Activated T-cell treated with anti-CD3 and anti-CD28 coated beads, Interleukin-2, amount 50 U/mL, for 24 hours (primary cell): ENCODE data around the gene ATF2.
A peak's percentile ranks its signal among the peaks of the same experiment; 100 is the strongest.
"Not testable (repeated sequence)": the region's sequence is repeated elsewhere in the genome, so short reads cannot be mapped to it uniquely, and the experiment has no call there.

Source experiments
- DNase-seq: peaks from one replicate; pipeline ENCODE4 v3.0.0-alpha.2; 2020
- H3K27ac Mint-ChIP-seq: 2 replicates; pipeline ENCODE4 v1.8.0; 2020; ENCODE audit warnings: mild to moderate bottlenecking, mixed read lengths
- H3K27me3 Mint-ChIP-seq: 2 replicates; pipeline ENCODE4 v1.8.0; 2020; ENCODE audit warnings: mixed read lengths
- H3K36me3 Mint-ChIP-seq: 2 replicates; pipeline ENCODE4 v1.8.0; 2020; ENCODE audit warnings: low read depth, mixed read lengths
- H3K4me1 Mint-ChIP-seq: 2 replicates; pipeline ENCODE4 v1.8.0; 2020; ENCODE audit warnings: low read depth, mixed read lengths
- H3K4me3 Mint-ChIP-seq: 2 replicates; pipeline ENCODE4 v1.8.0; 2020; ENCODE audit warnings: mild to moderate bottlenecking, moderate library complexity, mixed read lengths
- H3K9me3 Mint-ChIP-seq: 2 replicates; pipeline ENCODE4 v1.8.0; 2020; ENCODE audit warnings: mixed read lengths

ATF2 gene

DNA sequence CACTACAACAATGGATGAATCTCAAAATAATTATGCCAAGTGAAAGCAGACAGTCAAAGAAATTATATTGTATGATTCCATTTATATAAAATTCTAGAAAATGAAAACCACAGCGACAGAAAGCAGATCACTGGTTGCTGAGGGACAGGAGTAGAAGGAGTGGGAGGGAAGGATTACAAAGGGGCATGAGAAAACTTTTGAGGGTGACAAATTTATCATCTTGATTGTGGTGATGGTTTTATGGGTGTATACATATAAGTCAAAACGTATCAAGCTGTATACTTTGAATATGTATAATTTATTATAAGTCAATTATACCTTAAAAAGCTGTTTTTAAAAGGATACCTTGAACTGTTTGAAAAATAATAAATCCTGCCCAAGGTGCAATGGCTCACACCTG lies 27.7 kb downstream of the ATF2 start:
- no peak for DNase-seq
- H3K4me3 Mint-ChIP-seq, result no peak overlapping the region
- H3K9me3 Mint-ChIP-seq, result no peaks in the 10 kb centered on the region
- H3K27me3 Mint-ChIP-seq, result no peaks in the 10 kb centered on the region
- H3K27ac Mint-ChIP-seq, result no peak overlapping the region
- H3K36me3 Mint-ChIP-seq, result peaks cover 66% of the 10 kb centered on the region
- peaks cover 46% of the 10 kb centered on the region for H3K4me1 Mint-ChIP-seq

DNA sequence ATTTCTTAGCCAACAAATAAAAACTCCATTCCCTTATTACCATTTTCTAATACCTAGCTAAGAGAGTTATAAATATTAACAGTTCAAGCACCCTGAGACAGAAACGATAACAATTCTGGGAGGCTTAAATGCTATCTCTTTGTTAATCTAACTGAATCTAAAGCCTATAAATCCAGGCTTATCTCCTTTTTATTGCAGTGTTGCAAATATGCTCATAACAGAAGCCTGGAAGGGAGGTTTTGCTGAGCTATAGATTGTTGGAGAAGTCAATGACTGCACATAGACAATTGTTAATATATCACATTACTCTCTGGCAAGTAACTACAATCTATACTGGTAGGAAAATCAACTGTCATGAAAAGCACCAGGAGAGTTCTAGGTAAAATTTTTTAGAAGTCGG lies 30.2 kb downstream of the ATF2 start:
- peaks cover 68% of the 10 kb centered on the region for H3K36me3 Mint-ChIP-seq
- peaks cover 45% of the 10 kb centered on the region for H3K4me1 Mint-ChIP-seq
- H3K27me3 Mint-ChIP-seq, result no peaks in the 10 kb centered on the region
- H3K27ac Mint-ChIP-seq, result no peak overlapping the region
- H3K4me3 Mint-ChIP-seq, result no peak overlapping the region
- DNase-seq, result no peak
- no peaks in the 10 kb centered on the region for H3K9me3 Mint-ChIP-seq

DNA sequence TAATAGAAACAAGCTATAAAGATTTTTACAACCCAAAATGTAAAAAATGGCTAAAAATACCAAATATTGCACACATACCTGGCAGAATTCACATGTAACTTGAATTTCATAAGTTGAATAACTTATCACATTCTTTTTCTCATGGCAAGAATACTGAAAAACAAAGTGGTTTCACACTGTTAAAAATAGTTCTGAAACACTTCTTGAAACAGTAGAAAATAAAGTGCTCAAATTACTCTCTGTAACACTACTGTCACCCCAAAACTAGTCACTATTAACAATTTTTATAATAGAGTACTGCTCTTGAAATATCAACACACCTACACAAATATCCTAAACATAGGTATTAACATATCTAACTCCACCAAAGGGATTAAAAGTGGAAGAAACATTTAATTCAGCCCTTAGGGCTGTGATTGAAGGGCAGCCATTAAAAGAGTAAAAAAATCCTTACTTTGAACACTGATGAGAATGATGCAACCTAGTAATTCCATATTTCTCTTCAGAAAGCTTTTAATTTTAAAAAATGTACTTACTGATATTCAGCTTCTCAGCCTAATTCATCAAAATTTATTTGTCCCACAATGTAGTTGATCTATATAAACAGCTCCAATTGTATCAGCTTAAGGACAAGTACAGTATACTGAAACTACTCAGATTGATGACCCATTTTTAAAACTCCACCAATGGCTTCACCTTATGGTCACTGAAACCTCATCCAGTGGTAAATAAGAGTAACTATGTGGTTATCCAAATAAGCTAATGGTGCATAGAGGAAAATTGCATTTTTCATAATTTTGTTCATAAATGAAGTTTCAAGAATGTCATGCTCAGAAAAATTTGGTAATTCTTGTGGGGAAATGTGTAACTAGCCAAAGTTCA lies 31.4 kb downstream of the ATF2 start:
- peaks cover 68% of the 10 kb centered on the region for H3K36me3 Mint-ChIP-seq
- H3K9me3 Mint-ChIP-seq, result no peaks in the 10 kb centered on the region
- H3K27me3 Mint-ChIP-seq, result no peaks in the 10 kb centered on the region
- peak overlapping the region; percentile 33 for H3K27ac Mint-ChIP-seq
- H3K4me1 Mint-ChIP-seq, result peaks cover 42% of the 10 kb centered on the region
- no peak for DNase-seq
- no peak overlapping the region for H3K4me3 Mint-ChIP-seq

DNA sequence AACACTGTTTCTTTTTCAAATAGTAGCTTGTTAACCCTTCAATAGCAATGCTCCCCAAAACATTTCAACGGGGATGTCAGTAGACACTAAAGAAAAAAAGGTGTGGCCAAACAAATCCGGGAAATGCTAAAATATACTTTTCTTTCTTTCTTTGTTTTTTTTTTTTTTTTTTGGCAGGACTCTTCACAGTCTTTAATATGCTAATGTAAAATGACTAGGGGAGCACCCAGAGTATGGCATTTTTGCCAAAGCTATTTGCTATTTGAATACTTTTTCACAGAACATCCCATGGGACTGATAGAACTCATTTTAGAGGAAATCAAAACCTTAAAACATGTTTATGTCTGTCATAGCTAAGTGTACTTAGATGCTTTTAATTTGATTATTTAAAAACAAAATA lies 32.1 kb downstream of the ATF2 start:
- no peak overlapping the region for H3K4me3 Mint-ChIP-seq
- no peaks in the 10 kb centered on the region for H3K9me3 Mint-ChIP-seq
- DNase-seq, result no peak
- H3K4me1 Mint-ChIP-seq, result peaks cover 44% of the 10 kb centered on the region
- no peak overlapping the region for H3K27ac Mint-ChIP-seq
- no peaks in the 10 kb centered on the region for H3K27me3 Mint-ChIP-seq
- H3K36me3 Mint-ChIP-seq, result peaks cover 70% of the 10 kb centered on the region

DNA sequence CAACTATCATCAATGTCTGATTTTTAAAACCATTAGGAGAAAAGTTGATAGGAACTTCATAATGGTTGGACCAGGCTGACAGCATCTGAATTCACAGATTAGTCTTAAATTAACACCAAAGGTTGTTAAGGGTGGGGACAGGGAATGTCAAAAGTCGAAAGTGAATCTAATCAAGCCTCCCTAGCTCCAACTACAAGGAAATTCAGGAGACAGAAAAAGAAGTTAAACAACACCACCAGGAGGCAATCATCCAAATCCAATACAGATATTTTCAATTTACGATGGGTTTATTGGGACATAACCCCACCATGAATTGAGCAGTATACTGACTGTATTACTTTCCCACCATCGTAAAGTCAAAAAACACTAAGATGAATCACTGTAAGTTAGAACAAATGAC lies 32.8 kb downstream of the ATF2 start:
- Mint-ChIP-seq H3K27me3 (no peaks in the 10 kb centered on the region), H3K9me3 (no peaks in the 10 kb centered on the region), H3K36me3 (peaks cover 73% of the 10 kb centered on the region), H3K4me3 (no peak overlapping the region), H3K27ac (no peak overlapping the region), H3K4me1 (peaks cover 41% of the 10 kb centered on the region)
- DNase-seq, result no peak

DNA sequence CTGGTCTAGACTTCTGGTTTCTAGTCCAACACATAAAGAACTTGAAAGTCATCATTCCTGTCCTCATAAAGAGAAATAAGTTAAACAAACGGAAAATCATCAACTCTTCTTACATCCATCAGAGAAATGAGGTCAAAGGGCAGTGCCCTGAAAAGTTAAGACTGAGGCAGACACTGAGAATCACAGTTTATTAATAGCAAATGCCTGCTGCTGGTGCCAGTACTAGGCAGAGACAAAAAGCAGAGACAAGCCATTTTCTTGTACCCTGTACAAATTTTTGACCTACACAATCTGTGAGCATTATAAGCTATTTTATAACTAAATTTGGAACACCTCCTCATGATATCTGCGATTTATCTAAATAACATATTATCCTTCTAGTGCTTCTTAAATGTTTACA lies 36.8 kb downstream of the ATF2 start:
- no peaks in the 10 kb centered on the region for H3K27me3 Mint-ChIP-seq
- peaks cover 81% of the 10 kb centered on the region for H3K36me3 Mint-ChIP-seq
- H3K4me3 Mint-ChIP-seq, result no peak overlapping the region
- H3K4me1 Mint-ChIP-seq, result peaks cover 21% of the 10 kb centered on the region
- DNase-seq, result no peak
- H3K9me3 Mint-ChIP-seq, result no peaks in the 10 kb centered on the region
- H3K27ac Mint-ChIP-seq, result no peak overlapping the region

DNA sequence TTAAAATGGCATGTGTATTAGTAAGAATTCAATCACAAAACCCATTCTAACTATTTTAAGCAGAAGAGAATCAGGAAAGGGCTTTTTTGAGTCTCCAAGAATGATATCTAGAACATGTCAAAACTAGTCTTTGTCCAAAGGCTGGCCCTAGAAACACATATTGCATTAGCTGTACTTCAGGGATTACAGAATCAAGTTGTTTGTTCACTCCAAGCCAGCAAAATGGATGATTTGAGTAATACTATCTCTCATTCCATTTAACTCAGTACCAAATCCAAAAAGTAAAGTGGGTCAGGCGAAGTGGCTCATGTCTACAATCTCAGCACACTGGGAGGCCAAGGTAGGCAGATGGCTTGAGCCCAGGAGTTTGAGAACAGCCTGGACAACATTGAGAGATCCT lies 41.3 kb downstream of the ATF2 start:
- Mint-ChIP-seq H3K27me3 (no peaks in the 10 kb centered on the region), H3K4me3 (no peak overlapping the region), H3K4me1 (peaks cover 20% of the 10 kb centered on the region), H3K9me3 (no peaks in the 10 kb centered on the region), H3K36me3 (peaks cover 61% of the 10 kb centered on the region), H3K27ac (no peak overlapping the region)
- DNase-seq, result no peak

DNA sequence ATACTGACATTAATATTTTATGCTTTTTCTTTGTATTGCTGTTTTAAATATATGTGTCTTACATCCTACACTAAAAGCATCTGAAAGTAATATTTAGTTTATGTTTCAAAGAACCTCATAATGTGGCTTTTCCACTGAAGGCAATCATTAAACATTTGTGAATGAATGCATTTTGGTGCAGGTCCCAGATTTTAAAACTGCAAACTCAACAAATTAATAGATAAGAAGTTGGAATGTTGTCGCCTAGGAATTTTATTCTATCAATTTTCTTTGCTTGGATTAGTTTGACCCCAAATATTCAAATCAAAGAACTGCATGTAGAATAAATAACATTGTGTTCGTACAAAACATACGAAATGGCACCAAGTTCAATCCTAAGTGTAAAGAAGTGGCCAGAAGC lies 44.7 kb downstream of the ATF2 start:
- no peak overlapping the region for H3K4me3 Mint-ChIP-seq
- H3K36me3 Mint-ChIP-seq, result peaks cover 41% of the 10 kb centered on the region
- no peak overlapping the region for H3K27ac Mint-ChIP-seq
- H3K9me3 Mint-ChIP-seq, result no peaks in the 10 kb centered on the region
- H3K4me1 Mint-ChIP-seq, result peaks cover 17% of the 10 kb centered on the region
- no peak for DNase-seq
- no peaks in the 10 kb centered on the region for H3K27me3 Mint-ChIP-seq

DNA sequence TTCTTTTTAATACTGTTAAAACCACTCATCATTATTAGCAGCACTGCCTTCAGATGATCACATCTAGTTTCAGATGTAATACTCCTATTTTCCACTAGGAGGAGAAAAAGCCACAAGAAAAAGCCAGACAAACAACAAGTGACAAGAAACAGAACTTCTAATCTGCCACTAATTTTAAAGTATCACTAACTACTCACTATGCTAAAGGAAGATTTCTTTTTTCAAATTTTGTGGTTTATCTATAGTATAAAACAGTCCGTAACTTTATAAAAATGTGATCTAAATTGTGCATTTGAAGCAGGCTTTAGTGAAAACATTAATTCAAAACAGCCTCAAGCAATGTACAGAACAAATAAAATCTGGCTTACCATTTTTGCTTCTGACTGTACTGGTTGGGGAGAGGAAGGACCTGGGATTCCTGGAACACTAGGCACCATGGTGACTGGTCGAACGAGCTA lies 56.8 kb downstream of the ATF2 start:
- Mint-ChIP-seq H3K4me3 (no peak overlapping the region), H3K27me3 (no peaks in the 10 kb centered on the region), H3K36me3 (peaks cover 76% of the 10 kb centered on the region), H3K27ac (peak overlapping the region; percentile 51), H3K9me3 (no peaks in the 10 kb centered on the region), H3K4me1 (peaks cover 4% of the 10 kb centered on the region)
- DNase-seq, result no peak

DNA sequence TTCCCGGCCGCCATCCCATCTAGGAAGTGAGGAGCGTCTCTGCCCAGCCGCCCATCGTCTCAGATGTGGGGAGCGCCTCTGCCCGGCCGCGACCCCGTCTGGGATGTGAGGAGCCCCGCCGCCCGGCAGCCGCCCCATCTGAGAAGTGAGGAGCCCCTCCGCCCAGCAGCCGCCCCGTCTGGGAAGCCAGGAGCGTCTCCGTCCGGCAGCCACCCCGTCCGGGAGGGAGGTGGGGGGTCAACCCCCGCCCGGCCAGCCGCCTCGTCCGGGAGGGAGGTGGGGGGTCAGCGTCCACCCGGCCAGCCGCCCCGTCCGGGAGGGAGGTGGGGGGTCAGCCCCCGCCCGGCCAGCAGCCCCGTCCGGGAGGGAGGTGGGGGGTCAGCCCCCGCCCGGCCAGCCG lies 59.9 kb downstream of the ATF2 start:
- H3K36me3 Mint-ChIP-seq, result peaks cover 72% of the 10 kb centered on the region
- H3K4me3 Mint-ChIP-seq, H3K9me3 Mint-ChIP-seq, H3K4me1 Mint-ChIP-seq, H3K27me3 Mint-ChIP-seq, H3K27ac Mint-ChIP-seq, DNase-seq: not testable (repeated sequence)

DNA sequence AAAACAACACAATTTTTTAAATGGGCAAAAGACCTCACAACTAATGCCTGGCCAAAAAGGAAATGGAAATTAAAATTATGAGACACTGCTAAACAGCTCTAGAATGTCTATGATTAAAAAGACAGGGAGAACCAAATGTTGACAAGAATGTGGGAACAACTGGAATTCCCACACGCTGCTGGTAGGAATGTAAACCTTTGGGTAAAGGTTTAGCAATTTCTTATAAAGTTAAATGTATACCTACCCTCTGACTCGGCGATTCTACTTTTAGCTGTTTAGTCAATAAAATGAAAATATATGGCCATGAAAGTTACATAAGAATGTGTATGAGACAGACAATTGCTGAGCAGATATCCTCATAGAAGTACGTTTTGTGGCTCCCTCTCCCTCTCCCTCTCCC lies 60.9 kb downstream of the ATF2 start:
- Mint-ChIP-seq H3K27ac (no peak overlapping the region), H3K27me3 (no peaks in the 10 kb centered on the region), H3K4me3 (no peak overlapping the region), H3K36me3 (peaks cover 73% of the 10 kb centered on the region), H3K9me3 (no peaks in the 10 kb centered on the region), H3K4me1 (peaks cover 5% of the 10 kb centered on the region)
- DNase-seq, result no peak

DNA sequence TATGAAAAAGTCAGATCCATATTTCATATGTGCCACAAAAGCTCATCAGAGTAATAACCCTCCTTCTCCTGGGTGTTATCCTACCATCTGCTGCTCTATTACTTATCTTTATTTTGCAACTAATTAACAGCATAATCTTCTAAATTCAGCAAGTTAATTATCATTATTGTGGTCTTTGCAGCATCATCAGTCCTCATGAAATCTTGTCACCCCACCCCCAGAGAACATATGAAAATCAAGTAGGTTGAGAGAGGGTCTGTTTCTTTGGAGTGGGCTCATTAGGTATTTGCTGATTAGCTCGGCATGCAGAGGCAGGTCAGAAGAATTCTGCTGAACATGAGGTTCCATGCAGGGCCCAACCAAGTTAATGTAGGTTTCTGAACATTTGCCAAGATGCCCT lies 64.8 kb downstream of the ATF2 start:
- peaks cover 1% of the 10 kb centered on the region for H3K4me1 Mint-ChIP-seq
- H3K27ac Mint-ChIP-seq, result no peak overlapping the region
- H3K4me3 Mint-ChIP-seq, result no peak overlapping the region
- H3K36me3 Mint-ChIP-seq, result peaks cover 76% of the 10 kb centered on the region
- H3K27me3 Mint-ChIP-seq, result no peaks in the 10 kb centered on the region
- no peaks in the 10 kb centered on the region for H3K9me3 Mint-ChIP-seq
- DNase-seq, result no peak

DNA sequence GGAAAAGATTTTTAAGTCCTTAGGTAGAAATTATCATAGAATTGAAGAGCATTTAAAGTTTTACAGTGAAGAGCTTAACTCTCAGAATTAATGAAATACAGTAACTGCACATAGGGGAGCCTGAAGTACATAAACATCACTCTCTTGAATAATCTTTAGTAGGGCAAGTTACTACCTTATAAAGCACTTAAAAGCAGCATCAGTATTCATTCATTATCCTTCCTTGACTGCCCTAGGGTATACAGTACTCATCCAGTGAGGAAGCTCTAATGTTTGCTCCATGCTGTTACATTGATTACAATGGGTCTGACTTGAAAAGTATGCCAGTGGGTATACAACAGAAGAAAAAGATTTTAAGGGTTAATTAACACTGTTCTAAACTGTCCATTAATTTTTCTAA lies 66.5 kb downstream of the ATF2 start:
- peaks cover 79% of the 10 kb centered on the region for H3K36me3 Mint-ChIP-seq
- no peak overlapping the region for H3K4me3 Mint-ChIP-seq
- H3K4me1 Mint-ChIP-seq, result peaks cover 1% of the 10 kb centered on the region
- no peak for DNase-seq
- no peaks in the 10 kb centered on the region for H3K27me3 Mint-ChIP-seq
- H3K9me3 Mint-ChIP-seq, result no peaks in the 10 kb centered on the region
- H3K27ac Mint-ChIP-seq, result no peak overlapping the region

DNA sequence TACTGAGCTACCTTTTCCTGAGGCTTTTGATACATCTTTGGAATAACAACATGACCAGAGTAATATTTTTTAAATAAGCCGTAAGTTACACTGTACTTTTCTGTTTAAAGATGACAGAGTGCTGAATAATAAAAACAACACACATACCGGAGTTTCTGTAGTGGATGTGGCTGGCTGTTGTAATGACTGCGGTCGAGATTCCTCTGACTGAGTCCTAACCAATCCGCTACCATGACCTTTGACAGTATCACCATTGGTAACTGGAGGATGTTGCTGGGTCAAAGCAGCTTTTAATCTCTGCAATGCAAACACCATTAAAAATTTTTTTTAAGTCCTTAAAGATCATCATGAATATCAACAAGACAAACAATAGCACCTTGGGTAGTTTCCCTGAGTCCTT lies 70.7 kb downstream of the ATF2 start:
- Mint-ChIP-seq H3K9me3 (no peaks in the 10 kb centered on the region), H3K4me3 (no peak overlapping the region), H3K36me3 (peaks cover 78% of the 10 kb centered on the region), H3K27me3 (no peaks in the 10 kb centered on the region), H3K4me1 (no peaks in the 10 kb centered on the region), H3K27ac (no peak overlapping the region)
- no peak for DNase-seq

DNA sequence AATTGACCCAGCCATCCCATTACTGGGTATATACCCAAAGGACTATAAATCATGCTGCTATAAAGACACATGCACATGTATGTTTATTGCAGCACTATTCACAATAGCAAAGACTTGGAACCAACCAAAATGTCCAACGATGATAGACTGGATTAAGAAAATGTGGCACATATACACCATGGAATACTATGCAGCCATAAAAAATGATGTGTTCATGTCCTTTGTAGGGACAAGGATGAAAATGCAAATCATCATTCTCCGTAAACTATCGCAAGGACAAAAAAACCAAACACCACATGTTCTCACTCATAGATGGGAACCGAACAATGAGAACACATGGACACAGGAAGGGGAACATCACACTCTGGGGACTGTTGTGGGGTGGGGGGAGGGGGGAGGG lies 83.9 kb downstream of the ATF2 start:
- H3K4me1 Mint-ChIP-seq, H3K27me3 Mint-ChIP-seq, H3K9me3 Mint-ChIP-seq, H3K27ac Mint-ChIP-seq, H3K4me3 Mint-ChIP-seq, DNase-seq: not testable (repeated sequence)
- peaks cover 77% of the 10 kb centered on the region for H3K36me3 Mint-ChIP-seq

DNA sequence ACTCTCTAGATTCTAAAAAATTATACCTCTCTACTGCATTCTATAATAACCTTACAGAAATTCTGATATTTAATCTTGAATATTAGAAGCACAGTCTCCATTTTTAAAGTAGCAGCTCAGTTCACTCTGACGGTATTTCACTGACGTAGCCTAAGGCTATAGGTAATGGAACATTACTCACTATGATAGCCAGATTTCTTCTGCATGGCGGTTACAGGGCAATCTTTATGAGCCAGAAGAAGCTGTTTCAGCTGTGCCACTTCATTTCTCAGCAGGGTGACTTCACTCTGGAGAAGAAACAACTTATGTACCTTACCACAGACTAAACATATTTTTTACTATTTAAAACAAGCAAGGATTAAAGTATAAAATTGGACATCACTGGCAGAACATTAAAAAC lies 87.5 kb downstream of the ATF2 start:
- H3K27ac Mint-ChIP-seq, result no peak overlapping the region
- peaks cover 83% of the 10 kb centered on the region for H3K36me3 Mint-ChIP-seq
- H3K27me3 Mint-ChIP-seq, result no peaks in the 10 kb centered on the region
- DNase-seq, result no peak
- no peaks in the 10 kb centered on the region for H3K4me1 Mint-ChIP-seq
- no peaks in the 10 kb centered on the region for H3K9me3 Mint-ChIP-seq
- H3K4me3 Mint-ChIP-seq, result no peak overlapping the region
